Tibial nerve (tissue), 4 donors: ENCODE measurements around the gene WFIKKN2.

Experiments
- EP300 ChIP-seq, 2 donors: sonication (generic); formaldehyde crosslinking; IDR thresholded peaks; one replicate each; pipeline ENCODE4 v1.6.1; 2017; ENCODE audit warnings: antibody characterized with exemption in 2 of 2, mild to moderate bottlenecking in 1 of 2
- TF ChIP-seq, protein P1 (sequence below), 5 experiments: fragments of 200-600 bp in 3 of 5; fragments of 450-650 bp in 2 of 5; sonication (generic) in 3 of 5; IDR thresholded peaks; one replicate each; pipeline ENCODE4 v1.5.1; 2016 to 2019; ENCODE audit warnings: antibody characterized with exemption in 5 of 5, mild to moderate bottlenecking in 3 of 5, moderate library complexity in 2 of 5

GRCh38 chr17:50848039-50848438 is 12.7 kb downstream of the WFIKKN2 start:
- TF ChIP-seq, protein P1, sequence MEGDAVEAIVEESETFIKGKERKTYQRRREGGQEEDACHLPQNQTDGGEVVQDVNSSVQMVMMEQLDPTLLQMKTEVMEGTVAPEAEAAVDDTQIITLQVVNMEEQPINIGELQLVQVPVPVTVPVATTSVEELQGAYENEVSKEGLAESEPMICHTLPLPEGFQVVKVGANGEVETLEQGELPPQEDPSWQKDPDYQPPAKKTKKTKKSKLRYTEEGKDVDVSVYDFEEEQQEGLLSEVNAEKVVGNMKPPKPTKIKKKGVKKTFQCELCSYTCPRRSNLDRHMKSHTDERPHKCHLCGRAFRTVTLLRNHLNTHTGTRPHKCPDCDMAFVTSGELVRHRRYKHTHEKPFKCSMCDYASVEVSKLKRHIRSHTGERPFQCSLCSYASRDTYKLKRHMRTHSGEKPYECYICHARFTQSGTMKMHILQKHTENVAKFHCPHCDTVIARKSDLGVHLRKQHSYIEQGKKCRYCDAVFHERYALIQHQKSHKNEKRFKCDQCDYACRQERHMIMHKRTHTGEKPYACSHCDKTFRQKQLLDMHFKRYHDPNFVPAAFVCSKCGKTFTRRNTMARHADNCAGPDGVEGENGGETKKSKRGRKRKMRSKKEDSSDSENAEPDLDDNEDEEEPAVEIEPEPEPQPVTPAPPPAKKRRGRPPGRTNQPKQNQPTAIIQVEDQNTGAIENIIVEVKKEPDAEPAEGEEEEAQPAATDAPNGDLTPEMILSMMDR (IDR thresholded peaks at IDR 0.05): no peak
- TF ChIP-seq EP300 (IDR thresholded peaks at IDR 0.05): no peak
